ENCODE measurements around the gene UGT1A8. TPM values are rescaled to one million over a fixed set of nuclear protein-coding genes. Genes with fewer than 3 reads are reported as not detected.

The UGT1A8 gene
- total and polyA plus RNA-seq, 12 donors, result 0.11 TPM; not detected in 11

- Histone ChIP-seq H3K27me3 (peaks cover 0 to 25% (median 0%) of the 10 kb centered on the region in 7 donors), H3K36me3 (no peaks in the 10 kb centered on the region), H3K4me3 (no peak overlapping the region), H3K27ac (no peak overlapping the region), H3K4me1 (no peaks in the 10 kb centered on the region), H3K9me3 (no peaks in the 10 kb centered on the region)
- DNase-seq, result no peak
- intact Hi-C loops (cut with DNase I), result no loop called here
- WGBS, 2 donors, result 27 to 43% methylated on average over 4 of the region's 4 CpGs
- TF ChIP-seq, protein P1, sequence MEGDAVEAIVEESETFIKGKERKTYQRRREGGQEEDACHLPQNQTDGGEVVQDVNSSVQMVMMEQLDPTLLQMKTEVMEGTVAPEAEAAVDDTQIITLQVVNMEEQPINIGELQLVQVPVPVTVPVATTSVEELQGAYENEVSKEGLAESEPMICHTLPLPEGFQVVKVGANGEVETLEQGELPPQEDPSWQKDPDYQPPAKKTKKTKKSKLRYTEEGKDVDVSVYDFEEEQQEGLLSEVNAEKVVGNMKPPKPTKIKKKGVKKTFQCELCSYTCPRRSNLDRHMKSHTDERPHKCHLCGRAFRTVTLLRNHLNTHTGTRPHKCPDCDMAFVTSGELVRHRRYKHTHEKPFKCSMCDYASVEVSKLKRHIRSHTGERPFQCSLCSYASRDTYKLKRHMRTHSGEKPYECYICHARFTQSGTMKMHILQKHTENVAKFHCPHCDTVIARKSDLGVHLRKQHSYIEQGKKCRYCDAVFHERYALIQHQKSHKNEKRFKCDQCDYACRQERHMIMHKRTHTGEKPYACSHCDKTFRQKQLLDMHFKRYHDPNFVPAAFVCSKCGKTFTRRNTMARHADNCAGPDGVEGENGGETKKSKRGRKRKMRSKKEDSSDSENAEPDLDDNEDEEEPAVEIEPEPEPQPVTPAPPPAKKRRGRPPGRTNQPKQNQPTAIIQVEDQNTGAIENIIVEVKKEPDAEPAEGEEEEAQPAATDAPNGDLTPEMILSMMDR (IDR thresholded peaks at IDR 0.05), result no peak
- no peak for ATAC-seq
These were observed 57.6 kb downstream of the UGT1A8 start for GRCh38 chr2:233674995-233675394.

GRCh38 chr2:233676046-233676445, 58.6 kb downstream of the UGT1A8 start:
- Histone ChIP-seq H3K27me3 (peaks cover 0 to 27% (median 0%) of the 10 kb centered on the region in 7 donors), H3K36me3 (no peaks in the 10 kb centered on the region), H3K4me1 (no peaks in the 10 kb centered on the region), H3K27ac (no peak overlapping the region), H3K9me3 (no peaks in the 10 kb centered on the region), H3K4me3 (no peak overlapping the region)
- TF ChIP-seq, protein P1 (IDR thresholded peaks at IDR 0.05), result no peak
- WGBS, 2 donors, result 79 to 85% methylated on average over 2 of the region's 2 CpGs
- DNase-seq (no peak), ATAC-seq (no peak)
- intact Hi-C loops (cut with DNase I), result no loop called here

DNA sequence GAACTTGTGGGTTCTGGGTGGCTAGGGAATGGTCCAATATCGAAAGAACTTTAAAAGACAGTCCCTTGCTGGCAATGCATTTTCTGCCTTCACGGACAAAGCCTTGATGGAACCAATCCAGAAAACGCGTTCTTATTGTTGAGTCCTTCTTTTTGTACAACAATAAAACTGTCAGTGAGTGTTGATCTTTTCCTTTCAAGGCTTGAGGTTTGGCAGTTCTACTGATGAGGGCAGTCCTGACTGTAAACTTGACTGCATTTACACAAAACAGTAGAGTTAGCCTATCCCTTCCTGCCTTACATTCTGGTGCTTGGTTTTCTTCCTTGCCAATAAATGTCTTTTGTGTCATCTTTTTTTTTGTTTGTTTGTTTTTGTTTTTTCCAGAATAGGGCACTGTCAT, 61.8 kb downstream of the UGT1A8 start:
- WGBS, 2 donors, result 76 to 79% methylated on average over 4 of the region's 4 CpGs
- no peak overlapping the region for H3K4me3 ChIP-seq
- DNase-seq, result no peak
- peaks cover 0 to 25% (median 0%) of the 10 kb centered on the region in 7 donors for H3K27me3 ChIP-seq
- no peaks in the 10 kb centered on the region for H3K4me1 ChIP-seq
- TF ChIP-seq, protein P1 (IDR thresholded peaks at IDR 0.05), result no peak
- no peaks in the 10 kb centered on the region for H3K9me3 ChIP-seq
- no peak overlapping the region for H3K27ac ChIP-seq
- intact Hi-C loops (cut with DNase I), result no loop called here
- no peaks in the 10 kb centered on the region for H3K36me3 ChIP-seq
- ATAC-seq, result no peak

- DNase-seq (no peak), ATAC-seq (no peak)
- Histone ChIP-seq H3K36me3 (no peaks in the 10 kb centered on the region), H3K27ac (no peak overlapping the region), H3K27me3 (peaks cover 0 to 25% (median 0%) of the 10 kb centered on the region in 7 donors), H3K4me3 (no peak overlapping the region), H3K4me1 (no peaks in the 10 kb centered on the region), H3K9me3 (no peaks in the 10 kb centered on the region)
- 77 to 83% methylated on average over 4 of the region's 4 CpGs for WGBS, 2 donors
- TF ChIP-seq, protein P1 (IDR thresholded peaks at IDR 0.05), result no peak
- intact Hi-C loops (cut with DNase I), result no loop called here
These were observed 63.1 kb downstream of the UGT1A8 start for GRCh38 chr2:233680361-233681045.

Measured in heart right ventricle (tissue), 16 donors.